KG1 (cell line): ENCODE data around the gene PLIN4.
"Not testable (repeated sequence)": the region's sequence is repeated elsewhere in the genome, so short reads cannot be mapped to it uniquely, and the experiment has no call there.

Experiments
- DNase-seq: peaks from one replicate; lab custom pipeline; 2025; lab: John Stamatoyannopoulos, UW

PLIN4 gene, protein sequence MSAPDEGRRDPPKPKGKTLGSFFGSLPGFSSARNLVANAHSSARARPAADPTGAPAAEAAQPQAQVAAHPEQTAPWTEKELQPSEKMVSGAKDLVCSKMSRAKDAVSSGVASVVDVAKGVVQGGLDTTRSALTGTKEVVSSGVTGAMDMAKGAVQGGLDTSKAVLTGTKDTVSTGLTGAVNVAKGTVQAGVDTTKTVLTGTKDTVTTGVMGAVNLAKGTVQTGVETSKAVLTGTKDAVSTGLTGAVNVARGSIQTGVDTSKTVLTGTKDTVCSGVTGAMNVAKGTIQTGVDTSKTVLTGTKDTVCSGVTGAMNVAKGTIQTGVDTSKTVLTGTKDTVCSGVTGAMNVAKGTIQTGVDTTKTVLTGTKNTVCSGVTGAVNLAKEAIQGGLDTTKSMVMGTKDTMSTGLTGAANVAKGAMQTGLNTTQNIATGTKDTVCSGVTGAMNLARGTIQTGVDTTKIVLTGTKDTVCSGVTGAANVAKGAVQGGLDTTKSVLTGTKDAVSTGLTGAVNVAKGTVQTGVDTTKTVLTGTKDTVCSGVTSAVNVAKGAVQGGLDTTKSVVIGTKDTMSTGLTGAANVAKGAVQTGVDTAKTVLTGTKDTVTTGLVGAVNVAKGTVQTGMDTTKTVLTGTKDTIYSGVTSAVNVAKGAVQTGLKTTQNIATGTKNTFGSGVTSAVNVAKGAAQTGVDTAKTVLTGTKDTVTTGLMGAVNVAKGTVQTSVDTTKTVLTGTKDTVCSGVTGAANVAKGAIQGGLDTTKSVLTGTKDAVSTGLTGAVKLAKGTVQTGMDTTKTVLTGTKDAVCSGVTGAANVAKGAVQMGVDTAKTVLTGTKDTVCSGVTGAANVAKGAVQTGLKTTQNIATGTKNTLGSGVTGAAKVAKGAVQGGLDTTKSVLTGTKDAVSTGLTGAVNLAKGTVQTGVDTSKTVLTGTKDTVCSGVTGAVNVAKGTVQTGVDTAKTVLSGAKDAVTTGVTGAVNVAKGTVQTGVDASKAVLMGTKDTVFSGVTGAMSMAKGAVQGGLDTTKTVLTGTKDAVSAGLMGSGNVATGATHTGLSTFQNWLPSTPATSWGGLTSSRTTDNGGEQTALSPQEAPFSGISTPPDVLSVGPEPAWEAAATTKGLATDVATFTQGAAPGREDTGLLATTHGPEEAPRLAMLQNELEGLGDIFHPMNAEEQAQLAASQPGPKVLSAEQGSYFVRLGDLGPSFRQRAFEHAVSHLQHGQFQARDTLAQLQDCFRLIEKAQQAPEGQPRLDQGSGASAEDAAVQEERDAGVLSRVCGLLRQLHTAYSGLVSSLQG (N-terminal part only)

DNA sequence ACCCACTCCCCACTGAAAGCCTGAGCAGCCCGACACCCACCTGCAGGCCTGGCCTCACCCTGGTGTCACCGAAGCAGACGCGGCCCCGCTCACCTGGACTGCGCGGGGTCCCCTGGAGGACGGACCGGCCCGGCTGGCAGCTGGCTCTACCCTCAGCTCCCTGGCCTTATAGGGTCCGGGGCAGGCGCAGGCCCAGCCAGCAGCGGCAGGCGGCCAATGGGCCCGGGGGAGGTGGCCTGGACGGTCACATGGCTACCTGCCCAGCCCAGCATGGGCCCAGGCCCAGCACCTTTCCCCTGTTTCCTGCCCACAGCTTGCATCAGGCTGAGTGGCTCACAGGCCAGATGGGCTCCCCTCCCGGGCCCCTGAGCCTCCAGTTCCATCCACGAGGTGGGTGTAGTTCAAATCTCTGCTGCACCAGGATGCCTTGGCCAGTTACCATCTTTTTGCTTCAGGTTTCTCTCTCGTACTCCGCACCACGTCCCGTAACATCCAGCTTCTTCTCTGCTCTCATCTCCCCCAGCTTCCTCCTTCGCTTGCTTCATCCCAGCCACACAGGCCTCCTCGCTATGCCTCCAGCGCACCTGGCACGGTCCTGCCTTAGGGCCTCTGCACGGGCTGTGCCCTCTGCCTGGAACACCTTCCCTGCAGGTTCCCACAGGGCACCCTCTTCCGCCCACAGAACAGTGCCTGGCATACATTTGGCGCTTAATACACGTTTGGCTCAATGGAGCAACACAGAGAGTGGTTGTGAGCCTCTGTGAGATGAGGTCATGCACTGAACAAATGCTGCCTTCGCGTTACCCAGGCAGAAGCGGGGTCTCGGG, at the start of gene PLIN4:
TSS of gene PLIN4 (minus strand) at position 142 of the 827 bp plus-strand sequence. CDS start 214 bp downstream, outside the sequence.
- DNase-seq: no peak

DNA sequence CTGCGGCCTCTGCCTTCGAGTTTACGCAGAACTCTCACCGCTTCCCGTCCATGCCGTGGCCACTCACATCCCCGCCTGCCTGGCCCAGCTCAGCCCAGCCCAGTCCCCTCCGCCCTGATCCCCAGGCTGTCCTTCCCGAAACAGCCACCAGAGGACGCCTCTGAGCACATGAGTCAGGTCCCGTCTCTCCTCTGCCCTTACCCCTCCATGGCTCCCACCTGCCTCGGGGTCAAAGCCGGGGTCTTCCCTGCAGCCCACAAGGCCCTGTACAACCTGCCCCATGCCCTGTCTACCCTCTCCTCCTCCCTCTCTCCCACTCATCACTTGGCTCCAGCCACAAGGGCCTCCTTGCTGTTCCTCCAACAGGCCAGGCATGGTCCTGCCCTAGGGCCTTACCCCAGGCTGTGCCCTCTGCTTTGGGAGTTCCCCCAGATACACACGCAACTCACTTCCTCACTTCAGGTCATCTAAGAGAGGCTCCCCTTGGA, 49.3 kb upstream of the PLIN4 start:
- DNase-seq: no peak

DNA sequence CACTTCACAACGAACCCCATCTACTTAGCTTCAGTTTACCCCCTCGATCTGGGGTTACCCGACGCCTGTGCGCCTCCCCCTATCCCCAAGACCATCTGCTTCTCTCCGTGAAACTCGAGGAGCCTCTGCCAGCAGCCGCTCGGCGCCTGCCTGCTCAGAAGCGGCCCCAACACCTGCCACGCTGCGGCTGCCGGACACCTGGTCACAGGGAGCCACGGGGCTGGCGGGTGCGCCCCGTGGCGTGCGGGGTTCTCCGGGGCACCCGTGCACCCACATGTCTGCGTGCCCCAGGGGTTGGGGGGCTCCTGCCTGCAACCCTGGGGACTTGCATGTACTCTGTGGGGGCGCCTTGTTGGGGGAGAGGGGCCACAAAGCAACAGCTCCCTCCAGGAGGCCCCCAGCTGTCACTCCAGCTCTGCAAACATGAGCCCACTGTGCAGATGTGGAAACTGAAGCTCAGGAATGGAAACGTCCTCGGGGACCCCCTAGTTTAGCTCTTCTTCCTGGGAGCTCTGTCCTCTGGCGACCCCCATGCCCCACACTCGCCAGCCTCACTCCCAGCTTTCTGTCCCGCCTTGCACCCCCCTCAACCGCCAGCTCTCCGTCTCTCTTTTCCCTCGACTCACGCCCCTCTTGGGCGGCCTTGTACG, 48.2 kb upstream of the PLIN4 start:
- DNase-seq: no peak

DNA sequence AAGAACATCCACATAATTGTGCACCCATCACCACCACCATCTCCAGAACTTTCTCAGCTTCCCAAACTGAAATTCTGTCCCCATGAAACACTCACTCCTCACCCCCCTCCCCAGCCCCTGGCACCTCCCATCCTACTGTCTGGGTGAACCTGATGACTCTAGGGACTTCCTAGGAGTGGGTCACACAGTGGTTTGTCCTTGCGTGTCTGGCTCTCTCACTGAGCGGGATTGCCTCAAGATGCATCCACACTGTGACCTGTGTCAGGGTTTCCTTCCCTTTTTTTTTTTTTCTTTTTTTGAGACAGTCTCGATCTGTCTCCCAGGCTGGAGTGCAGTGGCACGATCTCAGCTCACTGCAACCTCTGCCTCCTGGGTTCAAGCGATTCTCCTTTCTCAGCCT, 45.3 kb upstream of the PLIN4 start:
- not testable (repeated sequence) for DNase-seq

DNA sequence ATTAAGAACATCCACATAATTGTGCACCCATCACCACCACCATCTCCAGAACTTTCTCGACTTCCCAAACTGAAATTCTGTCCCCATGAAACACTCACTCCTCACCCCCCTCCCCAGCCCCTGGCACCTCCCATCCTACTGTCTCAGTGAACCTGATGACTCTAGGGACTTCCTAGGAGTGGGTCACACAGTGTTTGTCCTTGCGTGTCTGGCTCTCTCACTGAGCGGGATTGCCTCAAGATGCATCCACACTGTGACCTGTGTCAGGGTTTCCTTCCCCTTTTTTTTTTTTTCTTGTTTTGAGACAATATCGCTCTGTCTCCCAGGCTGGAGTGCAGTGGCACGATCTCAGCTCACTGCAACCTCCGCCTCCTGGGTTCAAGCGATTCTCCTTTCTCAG, 43.8 kb upstream of the PLIN4 start:
- DNase-seq: not testable (repeated sequence)

DNA sequence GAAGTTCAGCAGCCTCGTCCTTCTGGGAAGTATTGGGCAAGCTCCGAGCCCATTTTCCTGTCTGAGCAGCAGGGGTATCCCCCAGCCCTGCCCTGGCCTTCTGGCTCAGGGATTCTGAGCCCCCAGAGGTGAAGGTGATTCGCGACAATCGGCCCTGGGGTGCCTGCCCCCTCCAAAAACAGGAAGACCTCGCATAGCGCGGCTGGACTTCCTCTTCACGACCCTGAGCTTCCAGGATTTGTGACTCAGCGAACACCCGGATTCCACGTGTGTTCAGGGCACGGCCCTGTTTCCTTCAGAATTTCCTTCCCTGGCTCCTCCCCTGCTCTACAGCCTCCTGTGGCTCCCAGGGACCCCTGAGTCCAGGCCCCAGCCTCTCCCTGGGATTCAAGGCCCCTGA, 41.3 kb upstream of the PLIN4 start, which contains the start of gene SEMA6B:
TSS of gene SEMA6B (minus strand) at position 116 of the 400 bp plus-strand sequence. CDS start 1,227 bp downstream, outside the sequence.
- DNase-seq: no peak

DNA sequence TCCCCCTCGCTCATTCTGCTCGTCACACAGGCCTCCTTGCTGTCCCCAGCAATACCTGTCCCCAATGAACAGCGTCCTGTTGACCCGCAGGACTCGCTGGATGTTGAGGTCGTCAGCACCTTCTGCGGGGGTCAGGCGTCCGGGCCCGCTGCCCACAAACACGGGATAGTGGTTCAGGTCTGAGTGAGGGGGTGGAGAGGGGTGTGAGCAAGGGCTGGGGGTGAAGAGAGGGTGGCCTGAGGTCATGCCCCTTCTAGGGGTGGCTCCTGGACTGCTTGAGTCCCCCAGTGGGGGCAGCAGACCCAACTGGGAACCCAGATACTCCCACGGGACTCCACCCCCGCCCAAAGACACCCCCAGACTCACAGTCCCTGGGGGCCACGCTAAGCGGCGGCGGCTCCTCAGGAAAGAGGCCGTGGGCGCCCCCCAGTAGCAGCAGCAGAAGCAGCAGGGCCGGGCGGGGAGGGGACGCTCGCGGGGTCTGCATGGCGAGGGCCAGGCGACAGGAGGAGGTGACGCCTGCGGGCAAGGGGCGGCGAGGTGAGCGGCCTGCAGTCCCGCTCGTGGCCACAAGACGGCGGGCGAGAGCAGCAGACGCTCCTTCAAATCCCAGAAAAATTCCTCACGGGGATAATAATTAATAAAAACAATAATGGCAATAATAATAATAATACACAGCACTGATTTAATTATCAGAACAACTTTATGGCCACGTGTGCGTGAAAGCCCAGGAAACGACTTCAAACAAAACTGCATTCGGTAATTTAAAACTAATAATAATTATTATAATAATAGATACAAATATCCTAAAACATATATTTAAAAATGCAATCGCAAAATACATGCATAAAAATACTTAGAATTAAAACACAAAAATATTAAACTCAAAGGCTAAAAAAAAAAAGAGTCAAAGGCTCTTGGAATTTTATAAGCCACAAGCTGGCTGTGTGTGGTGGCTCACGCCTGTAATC, 40.0 kb upstream of the PLIN4 start:
- no peak for DNase-seq

DNA sequence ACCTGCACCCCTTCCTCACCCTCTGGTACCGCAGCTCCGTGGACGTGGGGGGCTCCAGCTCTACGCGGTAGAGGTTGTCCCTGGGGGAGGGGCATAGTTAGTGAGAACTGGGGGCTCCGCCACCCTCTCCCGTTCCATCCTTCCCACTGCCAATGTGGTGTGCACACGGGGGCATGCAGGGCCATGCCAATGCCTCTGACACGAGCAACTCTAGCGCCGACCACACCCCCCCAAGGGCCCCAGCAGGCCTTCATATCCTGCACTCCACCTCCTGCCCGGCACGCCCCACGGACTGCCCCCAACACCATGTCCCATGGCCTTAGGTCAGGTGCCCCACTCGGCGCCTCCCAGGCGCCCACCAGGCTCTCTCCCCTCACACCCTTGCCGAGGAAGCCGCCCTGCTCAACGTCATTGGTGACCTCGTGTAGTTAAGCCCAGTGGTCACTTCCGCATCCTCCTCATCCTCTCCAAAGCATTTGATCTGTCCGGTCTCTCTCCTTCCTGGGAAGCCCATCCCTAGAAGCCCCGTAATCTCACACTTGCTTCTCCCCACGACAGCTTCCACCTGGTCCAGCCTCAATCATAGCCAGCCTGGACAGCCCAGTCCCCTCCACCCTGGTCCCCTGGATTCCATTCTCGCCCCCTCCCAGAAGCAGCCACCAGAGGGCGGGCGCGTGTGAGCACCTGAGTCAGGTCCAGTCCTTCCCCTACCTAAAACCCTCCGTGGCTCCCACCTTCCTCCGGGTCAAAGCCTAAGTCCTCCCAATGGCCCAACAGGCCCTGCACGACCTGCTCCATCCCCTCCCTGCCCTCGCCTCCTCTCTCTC, 39.1 kb upstream of the PLIN4 start:
- no peak for DNase-seq

DNA sequence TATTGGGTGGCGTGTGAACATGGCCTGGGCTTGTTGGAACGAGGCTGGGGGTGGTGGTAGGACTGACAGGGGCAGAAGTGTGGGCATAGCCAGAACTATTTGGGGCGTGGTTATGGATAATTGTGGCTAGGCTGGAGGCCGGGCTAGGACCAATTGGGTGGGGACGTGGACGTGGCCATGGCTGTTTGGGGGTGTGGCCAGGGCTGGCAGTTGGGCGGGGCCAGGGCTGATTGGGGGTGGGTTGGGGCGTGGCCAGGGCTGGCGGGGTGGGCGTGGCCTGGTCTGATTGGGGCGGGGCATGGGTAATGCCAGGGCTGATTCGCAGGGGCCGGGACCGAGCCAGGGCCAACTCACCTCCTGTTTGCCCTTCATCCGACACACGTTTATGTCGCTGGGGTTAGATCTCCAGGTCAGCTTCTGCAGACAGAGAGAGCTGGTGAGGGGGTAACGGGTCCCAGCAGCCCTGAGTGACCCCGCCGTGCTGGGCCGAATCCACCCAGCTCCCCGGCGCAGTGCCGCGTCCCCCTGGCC, 38.4 kb upstream of the PLIN4 start:
- DNase-seq: no peak

DNA sequence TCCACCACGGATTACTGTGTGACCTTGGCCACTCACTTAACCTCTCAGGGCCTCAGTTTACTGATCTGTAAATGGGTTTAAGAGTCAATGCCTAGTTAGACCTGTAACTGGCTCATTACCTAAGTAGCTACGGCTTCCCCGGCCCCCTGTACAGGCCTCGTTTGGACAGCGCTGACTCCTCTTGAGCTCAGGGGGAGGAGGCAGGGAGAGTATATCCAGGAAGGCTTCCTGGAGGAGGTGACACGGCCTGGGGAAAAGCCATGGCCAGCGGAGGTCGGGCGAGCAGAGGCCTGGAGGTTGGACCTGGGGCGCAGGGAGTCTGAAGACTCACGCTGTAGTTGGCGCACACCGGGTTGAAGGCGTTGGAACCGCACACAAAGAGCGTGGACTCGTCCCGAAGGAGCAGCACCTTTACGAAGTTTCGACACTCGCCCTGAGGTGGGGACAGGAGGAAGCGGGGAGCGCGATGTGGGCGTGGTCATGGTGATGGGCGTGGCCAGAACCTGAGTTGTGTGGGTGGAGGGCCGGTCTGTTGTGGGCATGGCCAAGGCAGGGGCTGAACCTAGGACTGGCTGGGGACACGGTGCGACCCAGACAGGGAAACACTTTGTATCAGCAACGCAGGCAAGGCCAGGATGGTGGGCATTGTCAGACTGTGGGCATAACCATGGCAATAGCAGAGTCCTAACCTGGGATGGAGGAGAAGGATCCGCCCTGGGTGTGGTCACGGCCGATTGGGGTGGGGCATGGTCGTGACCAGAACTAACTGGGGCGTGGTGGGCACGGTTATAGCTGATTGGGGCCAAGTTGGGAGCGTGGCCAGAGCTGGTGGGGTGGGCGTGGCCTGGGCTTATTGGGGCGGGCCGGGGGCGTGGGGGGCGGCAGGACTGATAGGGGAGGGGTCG, 37.6 kb upstream of the PLIN4 start:
- no peak for DNase-seq

DNA sequence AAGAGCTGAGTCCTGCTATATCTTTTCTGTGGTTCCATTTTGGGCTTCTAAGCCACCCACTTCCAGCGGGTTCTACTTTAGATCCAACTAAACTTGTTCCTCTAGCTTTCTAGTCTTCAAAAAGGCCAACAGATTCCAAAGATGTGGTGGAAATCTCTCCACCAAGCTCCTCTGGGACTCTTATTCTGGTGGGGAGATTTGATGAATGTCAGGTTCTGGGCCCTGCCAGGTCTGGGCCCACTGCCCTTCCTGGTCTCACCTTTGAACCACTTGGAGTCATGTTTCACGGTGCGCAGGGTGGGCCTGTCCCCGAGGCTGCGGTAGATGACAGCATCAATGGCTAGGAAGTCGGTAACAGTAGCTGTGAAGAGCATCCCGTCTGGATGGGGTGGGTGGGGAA, 36.4 kb upstream of the PLIN4 start:
- DNase-seq: no peak

DNA sequence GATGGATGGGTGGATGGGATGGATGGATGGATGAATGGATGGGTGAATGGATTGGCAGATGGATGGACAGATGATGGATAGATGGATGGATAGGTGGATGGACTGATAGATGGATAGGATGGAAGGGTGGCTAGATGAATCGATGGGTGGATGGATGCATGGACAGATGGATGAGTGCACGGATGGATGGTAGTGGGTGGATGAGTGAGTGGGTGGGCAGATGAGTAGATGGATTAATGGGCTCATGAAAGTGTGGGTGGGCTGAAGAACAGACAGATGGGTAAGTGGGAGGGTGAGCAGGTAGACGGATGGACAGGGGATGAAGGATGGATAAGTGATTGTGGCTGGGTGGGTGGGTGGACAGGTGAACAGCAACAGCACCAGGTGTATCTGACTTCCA, 35.5 kb upstream of the PLIN4 start:
- no peak for DNase-seq

DNA sequence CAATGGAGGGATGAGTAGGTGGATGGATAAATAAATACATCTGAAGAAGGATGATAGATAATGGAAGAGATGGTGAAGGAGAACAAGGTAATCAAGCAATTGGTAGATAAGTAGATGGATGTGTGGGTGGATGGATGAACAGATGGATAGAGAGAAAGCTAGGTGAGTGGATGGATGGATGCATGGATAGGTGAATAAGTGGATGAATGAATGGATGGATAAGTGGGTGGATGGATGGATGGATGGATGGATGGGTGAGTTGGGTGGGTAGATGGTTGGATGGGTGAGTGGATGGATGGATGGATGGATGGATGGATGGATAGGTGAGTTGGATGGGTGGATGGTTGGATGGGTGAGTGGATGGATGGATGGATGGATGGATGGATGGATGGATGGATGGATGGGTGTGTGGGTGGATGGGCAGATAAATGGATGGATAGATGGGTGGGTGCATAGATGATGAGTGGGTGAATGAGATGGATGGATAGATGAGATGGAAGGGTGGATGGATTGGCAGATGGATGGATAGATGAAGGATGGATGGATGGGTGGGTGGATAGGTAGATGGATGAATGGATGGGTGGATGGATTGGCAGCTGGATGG, 34.9 kb upstream of the PLIN4 start:
- DNase-seq: no peak

DNA sequence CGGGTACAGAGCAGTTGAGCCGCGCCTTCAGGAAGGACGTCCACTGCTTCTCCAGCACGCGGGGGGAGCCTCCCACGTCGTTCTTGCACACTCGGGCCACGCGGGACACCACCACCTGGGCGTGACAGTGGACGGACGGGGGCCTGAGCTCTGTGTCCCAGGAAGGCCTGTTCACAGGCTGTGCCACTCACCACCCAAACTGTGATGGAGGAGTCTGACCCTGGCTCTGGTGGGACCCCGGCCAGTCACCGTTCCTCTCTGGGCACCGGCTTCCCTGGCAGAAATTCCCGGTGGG, 34.2 kb upstream of the PLIN4 start:
- no peak for DNase-seq

DNA sequence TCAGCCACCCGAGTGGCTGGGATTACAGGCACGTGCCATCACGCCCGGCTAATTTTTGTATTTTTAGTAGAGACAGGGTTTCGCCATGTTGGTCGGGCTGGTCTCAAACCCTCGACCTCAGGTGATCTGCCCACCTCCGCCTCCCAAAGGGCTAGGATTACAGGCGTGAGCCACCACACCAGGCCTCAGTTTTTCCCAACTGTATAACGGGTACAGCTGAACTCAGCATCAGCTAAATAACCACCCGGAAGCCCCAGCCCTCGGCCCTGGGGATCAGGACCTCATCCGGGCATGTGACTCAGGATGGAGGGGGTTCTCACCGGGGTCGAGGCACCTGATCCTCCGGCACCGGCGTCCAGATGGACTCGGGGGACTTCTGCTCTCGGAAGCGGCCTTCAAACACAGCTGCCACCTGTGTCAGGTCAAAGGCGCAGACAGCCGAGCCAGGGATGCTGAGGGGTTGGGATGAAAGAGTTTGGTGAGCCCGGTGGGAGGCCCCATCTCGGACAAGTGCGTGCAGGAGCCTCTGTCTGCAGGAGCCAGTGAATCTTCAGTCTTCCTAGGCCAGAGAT, 32.3 kb upstream of the PLIN4 start:
- DNase-seq: no peak

DNA sequence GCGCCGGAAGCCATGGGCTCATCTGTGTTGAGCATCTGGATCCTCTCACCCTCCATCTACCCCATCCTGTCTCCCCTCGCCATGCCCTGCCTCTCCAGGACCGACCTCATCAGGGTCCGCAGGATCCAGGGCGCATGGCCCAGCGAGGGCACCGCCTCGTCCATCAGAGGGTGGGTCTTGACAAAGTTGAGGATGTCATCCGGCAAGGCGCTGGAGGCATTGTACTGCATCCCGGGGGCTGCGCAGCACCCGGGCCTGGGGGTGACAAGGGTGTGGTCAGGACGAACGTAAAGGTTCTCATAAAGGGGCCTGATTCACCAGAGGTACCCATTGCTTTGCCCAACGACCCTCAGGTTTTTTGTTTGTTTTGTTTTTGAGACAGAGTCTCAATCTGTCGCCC, 31.7 kb upstream of the PLIN4 start:
- no peak for DNase-seq

DNA sequence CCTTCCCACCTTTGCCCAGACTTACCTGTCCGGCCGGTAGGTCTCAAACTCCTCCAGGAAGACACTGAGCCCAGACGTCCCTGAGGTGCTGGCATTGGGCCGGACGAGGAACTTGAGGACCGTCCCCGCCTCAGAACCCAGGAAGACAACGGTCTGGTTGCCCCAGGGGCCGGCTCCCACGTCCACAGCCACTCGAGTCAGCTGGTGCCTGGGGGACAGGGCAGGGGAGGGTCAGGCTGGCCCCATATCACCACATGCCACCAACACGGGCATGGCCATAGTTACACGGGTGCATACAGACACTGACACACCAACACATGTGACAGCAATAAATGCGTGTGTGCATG, 29.9 kb upstream of the PLIN4 start:
- no peak for DNase-seq
